ENCODE data around the gene MAN1A1.

The MAN1A1 gene

GRCh38 chr6:119261944-119262284 lies 87.6 kb downstream of the MAN1A1 start:
- TF ChIP-seq KLF9 (tag by site-specific recombination; IDR thresholded peaks at IDR 0.05; ENCODE audit: low read depth), result no peak
- no peak for TF ChIP-seq ZNF548 (tag by site-specific recombination; IDR thresholded peaks at IDR 0.05)
- TF ChIP-seq GLIS1 (tag by site-specific recombination; IDR thresholded peaks at IDR 0.05), result no peak
- TF ChIP-seq ZNF664 (tag by site-specific recombination; IDR thresholded peaks at IDR 0.05), result no peak
- no peak for TF ChIP-seq ZBTB11 (tag by site-specific recombination; conservative IDR thresholded peaks at IDR 0.05; ENCODE audit: low read depth)
- TF ChIP-seq ZNF148 (tag by site-specific recombination; IDR thresholded peaks at IDR 0.05; ENCODE audit: borderline replicate concordance), result no peak
- H3K9me3 ChIP-seq (ENCODE audit: control insufficient read depth, insufficient read depth, low read depth, low read length), result no peaks in the 10 kb centered on the region
- ChIA-PET CTCF (interaction anchor here (1.3 kb wide), 1 partner anchor 48 kb away, joined by 3 read pairs; no protein-coding TSS in a partner anchor), POLR2A (no interaction called here)
- no peak overlapping the region for H3K4me3 ChIP-seq (ENCODE audit: low read depth, low read length)
- H3K27ac ChIP-seq (ENCODE audit: extremely low read depth, low read depth, low read length), result no peak overlapping the region
- H3K4me1 ChIP-seq (ENCODE audit: control insufficient read depth, insufficient read depth, low read length), result 0 out of 2 replicates have a peak, but pooled peaks cover 3% of the 10 kb centered on the region
- H3K36me3 ChIP-seq (ENCODE audit: control insufficient read depth in 2 of 2, insufficient read depth in 1 of 2, low read length in 2 of 2), result no peaks in the 10 kb centered on the region

- H3K4me1 ChIP-seq (ENCODE audit: control insufficient read depth, insufficient read depth, low read length), result 0 out of 2 replicates have a peak, but pooled peaks cover 3% of the 10 kb centered on the region
- H3K9me3 ChIP-seq (ENCODE audit: control insufficient read depth, insufficient read depth, low read depth, low read length), result no peaks in the 10 kb centered on the region
- ChIA-PET CTCF (no interaction called here), POLR2A (no interaction called here)
- no peak overlapping the region for H3K27ac ChIP-seq (ENCODE audit: extremely low read depth, low read depth, low read length)
- H3K36me3 ChIP-seq (ENCODE audit: control insufficient read depth in 2 of 2, insufficient read depth in 1 of 2, low read length in 2 of 2), result no peaks in the 10 kb centered on the region
- H3K4me3 ChIP-seq (ENCODE audit: low read depth, low read length), result no peak overlapping the region
- no peak for TF ChIP-seq ZNF776 (tag by site-specific recombination; IDR thresholded peaks at IDR 0.05; ENCODE audit: borderline replicate concordance)
- no peak for TF ChIP-seq ZNF391 (tag by site-specific recombination; IDR thresholded peaks at IDR 0.05; ENCODE audit: borderline replicate concordance, low read depth)
- TF ChIP-seq ZNF701 (tag by site-specific recombination; IDR thresholded peaks at IDR 0.05), result no peak
- TF ChIP-seq ZBTB10 (tag by site-specific recombination; IDR thresholded peaks at IDR 0.05), result no peak
- no peak for TF ChIP-seq ZSCAN23 (tag by site-specific recombination; IDR thresholded peaks at IDR 0.05)
- TF ChIP-seq ZNF324 (tag by site-specific recombination; IDR thresholded peaks at IDR 0.05), result no peak
- no peak for TF ChIP-seq ZNF514 (tag by site-specific recombination; IDR thresholded peaks at IDR 0.05)
- TF ChIP-seq ZNF148 (tag by site-specific recombination; IDR thresholded peaks at IDR 0.05; ENCODE audit: borderline replicate concordance), result no peak
- TF ChIP-seq ZNF837 (tag by site-specific recombination; IDR thresholded peaks at IDR 0.05), result no peak
- TF ChIP-seq ZNF112 (tag by site-specific recombination; IDR thresholded peaks at IDR 0.05), result no peak
- TF ChIP-seq ZNF513 (tag by site-specific recombination; IDR thresholded peaks at IDR 0.05), result no peak
- TF ChIP-seq BCL6B (tag by site-specific recombination; IDR thresholded peaks at IDR 0.05), result no peak
- TF ChIP-seq ZNF302 (tag by site-specific recombination; IDR thresholded peaks at IDR 0.05; ENCODE audit: low read depth), result no peak
- no peak for TF ChIP-seq ZSCAN18 (tag by site-specific recombination; IDR thresholded peaks at IDR 0.05)
Observed at GRCh38 chr6:119259027-119259426, 90.5 kb downstream of the MAN1A1 start.

Data from HEK293 (cell line).